Stimulated activated CD4-positive, alpha-beta T cell treated with anti-CD3 and anti-CD28 coated beads, TNF-alpha, amount 100 ng/mL, for 1 hour (primary cell): Measurements from ENCODE around the gene RAB3C.
"Not testable (repeated sequence)": the region's sequence is repeated elsewhere in the genome, so short reads cannot be mapped to it uniquely, and the experiment has no call there.

ENCODE experiments used
- DNase-seq, 3 donors: peaks; one replicate each; pipeline ENCODE4 v3.0.0-alpha.2; 2020; ENCODE audit warnings: low read depth in 3 of 3, low spot score in 1 of 3

Gene RAB3C

GRCh38 chr5:58582803-58583491 is at the start of gene RAB3C:
TSS of gene RAB3C (plus strand) at chr5:58583075. CDS start at chr5:58583209, 134 bp downstream.
- DNase-seq: peak in 1 of 3 donors; percentile 18

DNA sequence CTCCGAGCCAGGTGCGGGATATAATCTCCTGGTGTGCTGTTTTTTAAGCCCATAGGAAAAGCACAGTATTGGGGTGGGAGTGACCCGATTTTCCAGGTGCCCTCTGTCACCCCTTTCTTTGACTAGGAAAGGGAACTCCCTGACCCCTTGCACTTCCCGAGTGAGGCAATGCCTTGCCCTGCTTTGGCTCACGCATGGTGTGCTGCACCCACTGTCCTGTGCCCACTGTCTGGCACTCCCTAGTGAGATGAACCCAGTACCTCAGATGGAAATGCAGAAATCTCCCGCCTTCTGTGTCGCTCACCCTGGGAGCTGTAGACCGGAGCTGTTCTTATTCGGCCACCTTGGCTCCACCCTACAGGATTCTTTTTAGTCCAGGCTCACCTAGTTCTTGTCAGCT is 40.9 kb upstream of the RAB3C start:
- DNase-seq: not testable (repeated sequence)

GRCh38 chr5:58542709-58543108 is 40.2 kb upstream of the RAB3C start:
- DNase-seq: no peak

- no peak for DNase-seq
Observed at GRCh38 chr5:58543723-58544122, 39.2 kb upstream of the RAB3C start.

- DNase-seq: no peak
Observed at GRCh38 chr5:58544195-58544594, 38.7 kb upstream of the RAB3C start.

DNA sequence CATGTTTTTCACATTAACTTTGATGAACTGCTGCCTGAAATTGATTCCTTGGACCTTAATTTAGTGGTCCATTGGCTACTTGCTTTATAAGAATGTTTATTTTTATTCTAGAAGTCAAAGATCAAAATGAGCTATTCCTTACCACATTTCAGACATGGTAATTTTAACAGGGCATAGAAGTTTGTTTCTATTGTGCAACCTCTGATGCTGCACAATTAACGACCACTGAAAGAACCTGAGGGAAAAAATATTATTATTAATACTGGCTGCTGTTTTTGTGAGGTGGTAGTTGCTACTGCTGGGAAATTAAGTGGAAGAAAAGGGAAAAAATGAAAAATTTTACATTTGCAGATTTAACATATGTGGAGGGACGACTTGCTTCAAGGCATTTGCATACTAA is 37.9 kb upstream of the RAB3C start:
- no peak for DNase-seq

- DNase-seq: no peak
Observed at GRCh38 chr5:58545912-58546311, 37.0 kb upstream of the RAB3C start.

DNA sequence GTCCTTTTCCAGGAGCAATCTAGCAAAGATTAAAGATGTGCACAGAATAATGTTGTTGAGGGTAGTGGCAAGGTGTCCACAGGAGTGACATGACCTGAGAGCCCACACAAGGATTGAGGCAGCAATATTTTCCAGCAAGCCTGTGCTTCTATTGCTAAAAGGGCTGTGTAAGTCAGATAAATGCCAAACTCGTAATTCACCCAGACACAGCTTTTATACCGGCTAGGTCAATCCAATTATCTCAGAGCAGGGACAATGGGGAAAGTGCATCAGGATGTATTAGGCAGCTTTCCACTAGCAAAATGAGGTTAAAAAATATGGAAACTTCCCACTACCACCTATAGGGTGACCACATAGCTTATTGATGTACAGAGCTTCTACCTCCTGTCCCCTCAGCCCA is 34.8 kb upstream of the RAB3C start:
- DNase-seq: no peak

GRCh38 chr5:58551492-58551891 is 31.4 kb upstream of the RAB3C start:
- DNase-seq: no peak

GRCh38 chr5:58557665-58558338 is 25.1 kb upstream of the RAB3C start:
- not testable (repeated sequence) for DNase-seq

DNA sequence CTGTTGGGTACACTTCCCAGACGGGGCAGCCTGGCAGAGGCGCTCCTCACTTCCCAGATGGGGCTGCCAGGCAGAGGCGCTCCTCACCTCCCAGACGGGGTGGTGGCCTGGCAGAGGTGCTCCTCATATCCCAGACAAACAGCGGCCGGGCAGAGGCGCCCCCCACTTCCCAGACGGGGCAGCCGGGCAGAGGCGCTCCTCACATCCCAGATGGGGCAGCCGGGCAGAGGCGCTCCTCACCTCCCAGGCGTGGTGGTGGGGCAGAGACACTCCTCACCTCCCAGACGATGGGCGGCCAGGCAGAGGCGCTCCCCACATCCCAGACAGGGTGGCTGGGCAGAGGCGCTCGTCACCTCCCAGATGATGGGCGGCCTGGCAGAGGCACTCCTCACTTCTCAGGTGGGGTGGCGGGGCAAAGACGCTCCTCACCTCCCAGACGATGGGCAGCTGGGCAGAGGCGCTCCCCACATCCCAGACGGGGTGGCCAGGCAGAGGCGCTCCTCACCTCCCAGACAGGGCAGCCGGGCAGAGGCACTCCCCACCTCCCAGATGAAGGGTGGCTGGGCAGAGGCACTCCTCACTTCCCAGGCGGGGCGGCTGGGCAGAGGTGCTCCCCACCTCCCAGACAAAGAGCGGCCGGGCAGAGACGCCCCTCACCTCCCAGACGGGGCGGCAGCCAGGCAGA is 19.7 kb upstream of the RAB3C start:
- DNase-seq: not testable (repeated sequence)

- DNase-seq: not testable (repeated sequence)
Observed at GRCh38 chr5:58564043-58564832, 18.6 kb upstream of the RAB3C start.

- DNase-seq: no peak
Observed at GRCh38 chr5:58565033-58565432, 17.8 kb upstream of the RAB3C start.

- no peak for DNase-seq
Observed at GRCh38 chr5:58571501-58571900, 11.4 kb upstream of the RAB3C start.

DNA sequence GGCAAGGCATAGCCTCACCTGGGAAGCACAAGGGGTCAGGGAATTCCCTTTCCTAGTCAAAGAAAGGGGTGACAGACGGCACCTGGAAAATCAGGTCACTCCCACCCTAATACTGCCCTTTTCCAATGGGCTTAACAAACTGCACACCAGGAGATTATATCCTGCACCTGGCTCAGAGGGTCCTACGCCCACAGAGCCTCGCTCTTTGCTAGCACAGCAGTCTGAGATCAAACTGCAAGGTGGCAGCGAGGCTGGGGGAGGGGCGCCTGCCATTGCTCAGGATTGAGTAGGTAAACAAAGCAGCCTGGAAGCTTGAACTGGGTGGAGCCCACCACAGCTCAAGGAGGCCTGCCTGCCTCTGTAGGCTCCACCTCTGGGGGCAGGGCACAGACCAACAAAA is 9.9 kb upstream of the RAB3C start:
- DNase-seq: not testable (repeated sequence)

DNA sequence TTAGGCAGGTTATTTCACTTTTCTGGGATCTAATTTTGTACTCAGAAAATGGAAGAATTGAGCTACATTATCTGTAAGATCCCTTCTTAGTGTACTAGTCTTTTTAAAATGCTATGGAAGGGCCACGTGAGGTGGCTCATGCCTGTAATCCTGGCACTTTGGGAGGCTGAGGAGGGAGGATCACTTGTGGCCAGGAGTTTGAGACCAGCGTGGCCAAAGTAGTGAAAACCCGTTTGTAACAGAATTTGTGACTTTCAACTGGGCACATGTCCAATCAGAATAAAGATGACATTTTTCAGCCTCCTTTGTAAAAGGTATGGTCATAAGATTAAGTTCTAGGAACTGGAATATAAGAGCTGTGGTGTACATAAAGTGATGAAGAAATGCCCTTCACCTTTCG is 3.1 kb upstream of the RAB3C start:
- DNase-seq: no peak

GRCh38 chr5:58582019-58582802 is 664 bp upstream of the RAB3C start:
- no peak for DNase-seq

DNA sequence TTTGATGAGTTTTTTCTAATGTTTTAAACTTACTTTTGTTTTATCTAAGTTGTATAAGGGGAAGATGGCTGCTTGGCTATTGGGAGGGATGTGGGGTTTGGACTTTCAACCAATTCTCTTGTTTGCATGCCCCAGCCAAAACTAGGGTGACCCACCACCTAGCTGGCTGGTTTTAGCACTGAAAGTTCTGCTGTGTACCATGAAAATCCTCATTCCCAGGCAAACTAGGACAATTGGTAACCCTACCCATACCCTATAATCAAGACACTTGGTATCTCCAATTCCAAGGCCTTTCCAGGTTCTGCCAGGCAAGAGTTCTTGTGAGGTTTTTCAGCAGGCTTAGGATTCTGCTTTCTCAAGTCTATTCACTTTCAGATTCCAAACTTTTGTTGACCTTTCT is 13.1 kb downstream of the RAB3C start:
- DNase-seq: no peak

DNA sequence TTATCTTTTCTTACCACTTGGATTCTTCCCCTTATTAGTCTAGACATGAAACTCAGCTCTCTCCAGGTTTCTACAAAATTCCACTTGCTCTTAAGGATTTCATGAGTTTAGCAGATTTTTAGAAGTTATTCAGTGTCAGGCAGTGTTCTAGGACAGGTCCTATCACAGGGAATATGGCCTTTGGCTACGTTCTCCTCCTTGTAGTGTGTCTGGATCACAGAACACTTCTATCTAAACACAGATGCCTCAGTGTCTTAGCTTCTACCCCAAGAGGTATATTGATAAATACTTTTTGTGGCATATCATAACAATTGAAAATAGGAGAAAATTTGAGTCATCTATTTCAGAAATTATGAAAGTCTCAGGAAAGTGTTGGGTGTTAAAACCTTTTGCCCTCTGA is 15.6 kb downstream of the RAB3C start:
- no peak for DNase-seq

DNA sequence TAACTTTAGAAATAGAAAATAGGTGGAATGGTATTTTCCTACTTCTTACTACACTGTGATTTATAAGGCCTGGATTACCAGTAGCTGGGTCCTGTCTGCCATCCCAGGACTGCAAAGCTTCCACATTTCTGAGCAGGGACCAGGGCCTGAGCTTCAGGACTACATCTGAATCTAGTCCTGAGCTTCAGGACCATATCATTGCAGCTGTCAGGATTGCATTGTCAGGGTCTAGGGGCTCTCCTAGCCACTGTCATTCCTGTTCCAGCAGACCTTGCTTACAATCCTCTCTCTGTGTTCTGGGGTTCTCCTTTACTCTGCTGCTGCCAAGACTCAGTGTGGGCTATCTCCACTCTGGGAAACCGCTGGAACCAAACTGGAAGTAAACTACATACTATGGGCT is 16.3 kb downstream of the RAB3C start:
- no peak for DNase-seq

DNA sequence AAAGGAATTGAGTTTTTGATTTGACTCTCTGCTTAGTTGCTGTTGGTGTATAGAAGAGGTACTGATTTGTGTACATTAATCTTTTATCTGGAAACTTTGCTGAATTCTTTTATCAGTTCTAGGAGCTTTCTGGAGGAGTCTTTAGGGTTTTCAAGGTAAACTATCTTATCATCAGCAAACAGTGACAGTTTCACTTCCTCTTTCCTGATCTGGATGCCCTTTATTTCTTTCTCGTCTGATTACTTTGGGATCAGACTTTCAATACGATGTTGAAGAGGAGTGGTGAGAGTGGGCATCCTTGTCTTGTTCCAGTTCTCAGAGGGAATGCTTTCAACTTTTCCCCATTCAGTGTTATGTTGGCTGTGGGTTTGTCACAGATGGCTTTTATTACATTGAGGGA is 17.7 kb downstream of the RAB3C start:
- DNase-seq: not testable (repeated sequence)
